Retinal pigment epithelial cell (primary cell): ENCODE measurements around the gene PDIA6.

Experiments used
- DNase-seq: peaks from one replicate; pipeline ENCODE4 v3.0.0-alpha.2; 2010; ENCODE audit warnings: low read depth
- H3K4me3 ChIP-seq: 2 replicates; pipeline ENCODE4 v1.5.1; 2011; ENCODE audit warnings: mild to moderate bottlenecking, low read length, control low read depth, moderate library complexity
- CTCF ChIP-seq: conservative IDR thresholded peaks from 2 replicates; pipeline ENCODE4 v1.5.1; 2011; ENCODE audit warnings: low read depth, low read length, control low read depth, inconsistent platforms

Gene PDIA6

DNA sequence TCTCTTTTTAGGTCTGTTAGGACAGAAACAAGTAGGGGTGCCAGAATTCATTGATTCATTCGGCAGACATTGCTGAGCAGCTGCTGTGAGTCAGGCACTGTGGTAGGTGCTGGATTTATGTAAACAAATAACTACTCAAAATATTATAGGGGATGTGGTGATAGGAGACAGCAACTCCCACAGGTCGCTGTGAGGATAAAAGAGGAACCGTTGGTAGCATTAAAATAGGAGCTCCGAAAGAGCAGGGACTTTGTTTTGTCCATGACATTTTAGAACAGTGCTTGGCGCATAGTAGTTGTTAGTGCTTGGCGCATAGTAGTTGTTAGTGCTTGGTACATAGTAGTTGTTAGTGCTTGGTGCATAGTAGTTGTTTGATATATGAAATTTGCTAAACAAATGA lies 62.0 kb downstream of the PDIA6 start:
- DNase-seq, result no peak
- no peak for TF ChIP-seq CTCF
- H3K4me3 ChIP-seq, result no peak overlapping the region

DNA sequence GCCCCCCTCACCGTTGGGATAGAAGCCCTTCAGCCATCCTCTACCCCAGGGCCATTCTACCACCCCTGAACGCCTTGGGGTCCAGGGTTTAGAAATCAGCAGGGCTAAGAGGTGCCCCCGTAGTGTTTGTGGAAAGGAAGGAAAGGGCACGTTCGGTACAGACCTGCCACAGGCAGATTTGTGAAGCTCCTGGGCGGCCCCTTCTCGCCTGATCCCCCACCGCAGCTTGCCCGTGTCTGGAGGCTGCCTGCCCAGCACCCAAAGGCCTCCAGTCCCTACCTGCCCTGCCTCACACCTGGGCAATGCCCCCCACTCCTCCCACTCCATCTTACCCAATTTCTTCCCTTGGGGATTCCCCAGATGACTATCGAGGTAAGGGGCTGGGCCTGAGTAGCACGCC lies 69.9 kb downstream of the PDIA6 start:
- no peak overlapping the region for H3K4me3 ChIP-seq
- DNase-seq, result no peak
- TF ChIP-seq CTCF, result no peak

DNA sequence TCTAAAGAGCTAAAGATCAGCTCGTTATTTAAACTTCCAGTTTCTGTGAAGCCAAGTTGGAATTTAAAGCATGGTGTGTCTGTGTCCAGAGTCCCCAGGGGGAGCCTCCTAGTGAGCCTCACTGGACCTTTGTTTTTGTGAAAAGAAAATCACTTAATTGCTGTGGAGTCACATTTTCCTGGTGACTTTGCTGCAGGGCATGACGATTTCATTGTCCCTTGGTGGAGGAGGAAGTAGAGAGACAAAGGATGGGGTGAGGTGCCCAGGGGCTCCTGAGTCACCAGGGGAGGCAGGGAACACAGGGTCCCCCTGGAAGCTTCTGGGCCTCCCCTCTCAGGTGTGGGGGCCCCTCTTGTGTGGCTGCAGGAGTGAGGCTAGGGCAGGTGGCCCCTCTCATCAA lies 71.4 kb downstream of the PDIA6 start:
- H3K4me3 ChIP-seq, result no peak overlapping the region
- no peak for TF ChIP-seq CTCF
- no peak for DNase-seq

DNA sequence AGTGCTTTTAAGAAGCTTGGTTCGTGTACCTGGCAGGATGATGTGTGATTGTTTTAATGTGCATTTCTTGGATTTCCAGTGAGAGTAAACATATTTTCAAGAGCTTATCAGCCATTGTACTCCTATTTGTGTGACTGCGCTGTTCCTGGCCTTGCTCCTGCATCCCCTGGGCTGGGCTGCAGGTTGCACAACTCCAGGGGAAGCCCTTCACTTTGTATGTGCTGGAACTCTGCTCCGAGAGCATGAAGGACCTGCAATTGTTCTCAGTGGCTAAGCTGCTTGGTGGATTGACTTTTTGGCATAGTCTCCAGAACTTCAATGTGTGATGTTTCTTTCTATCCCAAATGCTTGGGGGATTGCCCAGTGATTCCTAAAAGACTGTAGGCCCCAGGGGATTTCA lies 72.4 kb downstream of the PDIA6 start:
- TF ChIP-seq CTCF, result no peak
- DNase-seq, result no peak

GRCh38 chr2:10738192-10738591 lies 74.4 kb downstream of the PDIA6 start:
- no peak overlapping the region for H3K4me3 ChIP-seq
- no peak for DNase-seq
- no peak for TF ChIP-seq CTCF

More for the DNA sequence above, 72.4 kb downstream of the PDIA6 start:
- no peak overlapping the region for H3K4me3 ChIP-seq

DNA sequence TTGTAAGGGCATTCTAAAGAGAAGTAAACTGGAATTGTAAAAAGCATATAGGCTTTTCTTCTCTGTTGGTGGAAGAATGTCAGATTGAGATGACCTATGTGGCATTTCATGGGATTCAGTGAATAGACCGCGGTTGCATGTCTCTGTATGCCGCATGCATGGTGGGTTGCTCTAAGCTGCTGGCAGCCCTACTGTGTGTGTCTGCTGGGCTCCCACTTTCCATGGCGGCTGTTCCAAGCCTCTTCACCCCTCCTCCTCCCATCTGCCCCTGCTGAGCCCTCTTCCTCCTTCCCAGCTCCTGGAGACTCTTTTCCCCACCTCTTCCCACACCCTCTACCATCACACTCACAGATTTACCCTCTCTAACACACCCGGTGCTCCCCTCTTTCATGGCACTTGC lies 78.6 kb downstream of the PDIA6 start:
- no peak for DNase-seq
- TF ChIP-seq CTCF, result no peak

DNA sequence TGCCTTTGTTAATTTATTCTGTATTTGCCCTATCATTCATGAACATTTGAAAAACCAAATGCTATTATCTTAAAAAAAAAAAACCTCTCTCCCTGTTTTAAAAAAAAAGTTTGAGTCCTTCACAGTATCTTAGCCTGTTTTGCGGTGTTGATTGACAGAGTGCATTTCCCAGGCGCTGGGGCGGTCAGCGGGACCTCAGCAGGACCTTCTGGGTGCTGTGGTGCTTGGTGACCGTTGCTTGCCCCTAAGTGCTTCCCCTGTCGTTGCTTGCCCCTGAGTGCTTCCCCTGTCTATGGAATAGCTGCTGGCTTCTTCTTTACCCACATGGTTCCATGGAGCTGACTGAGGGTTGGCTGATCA lies 79.0 kb downstream of the PDIA6 start:
- DNase-seq, result no peak
- H3K4me3 ChIP-seq, result no peak overlapping the region
- TF ChIP-seq CTCF, result no peak

More for the DNA sequence above, 78.6 kb downstream of the PDIA6 start:
- no peak overlapping the region for H3K4me3 ChIP-seq
